HG03060 (cell line): ENCODE measurements around the gene ZSCAN20.

Experiments
- ATAC-seq: cut with Tn5 transposase; IDR thresholded peaks from one replicate; pipeline ENCODE4 v1.9.1; 2021; ENCODE audit warnings: low read depth, moderate number of reproducible peaks; ENCODE audit not compliant: unreplicated experiment

The ZSCAN20 gene

DNA sequence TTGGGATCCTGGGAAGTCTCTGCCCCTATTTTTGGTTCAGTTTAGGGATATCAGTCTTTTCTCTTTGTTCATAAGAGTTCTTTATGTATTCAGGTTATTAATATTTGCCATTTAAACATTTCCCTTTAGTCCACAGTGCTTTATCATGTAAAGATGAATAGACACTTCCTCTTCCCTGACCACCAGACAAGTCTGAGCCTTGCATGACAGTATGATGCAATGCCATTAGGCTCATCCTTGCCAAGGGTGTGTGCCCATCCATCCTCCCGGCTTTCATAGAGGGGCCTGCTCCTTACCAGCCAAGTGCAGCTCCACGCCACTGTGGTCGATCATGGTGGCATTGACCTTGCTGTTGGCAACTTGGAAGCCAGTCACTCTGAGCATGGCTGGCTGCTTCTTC, 52.1 kb downstream of the ZSCAN20 start:
- ATAC-seq = no peak

DNA sequence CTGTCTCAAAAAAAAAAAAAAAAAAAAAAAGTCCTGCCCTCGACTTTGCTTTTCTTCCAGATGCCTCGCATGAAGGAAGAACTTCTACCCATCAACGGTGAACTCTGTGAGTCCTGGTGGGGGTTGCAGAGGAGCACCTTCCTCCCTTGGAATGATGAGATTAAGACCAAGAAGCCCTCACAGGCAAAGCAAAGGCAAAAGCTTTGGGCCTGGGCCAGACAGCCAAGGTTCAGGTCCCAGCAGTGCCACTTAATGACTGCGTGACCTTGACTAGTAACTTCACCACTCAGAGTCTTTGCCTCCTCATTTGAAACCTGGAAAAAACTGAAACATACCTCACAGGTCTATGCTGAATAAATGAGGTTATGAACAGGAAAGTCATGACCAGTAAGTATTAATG, 55.5 kb downstream of the ZSCAN20 start:
- no peak for ATAC-seq

DNA sequence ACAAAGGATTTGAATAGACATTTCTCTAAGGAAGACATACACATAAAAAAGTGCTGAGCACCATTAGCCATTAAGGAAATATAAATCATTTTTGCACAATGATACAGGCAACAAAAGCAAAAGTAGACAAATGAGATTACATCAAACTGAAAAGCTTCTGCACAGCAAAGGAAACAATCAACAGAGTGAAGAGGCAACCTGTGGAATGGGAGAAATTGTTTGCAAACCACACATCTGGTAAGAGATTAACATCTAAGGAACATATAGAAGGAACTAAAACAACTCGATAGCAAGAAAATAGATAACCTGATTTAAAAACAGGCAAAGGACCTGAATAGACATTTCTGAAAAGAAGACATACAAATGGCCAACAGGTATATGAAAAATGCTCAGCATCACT, 57.5 kb downstream of the ZSCAN20 start:
- no peak for ATAC-seq

DNA sequence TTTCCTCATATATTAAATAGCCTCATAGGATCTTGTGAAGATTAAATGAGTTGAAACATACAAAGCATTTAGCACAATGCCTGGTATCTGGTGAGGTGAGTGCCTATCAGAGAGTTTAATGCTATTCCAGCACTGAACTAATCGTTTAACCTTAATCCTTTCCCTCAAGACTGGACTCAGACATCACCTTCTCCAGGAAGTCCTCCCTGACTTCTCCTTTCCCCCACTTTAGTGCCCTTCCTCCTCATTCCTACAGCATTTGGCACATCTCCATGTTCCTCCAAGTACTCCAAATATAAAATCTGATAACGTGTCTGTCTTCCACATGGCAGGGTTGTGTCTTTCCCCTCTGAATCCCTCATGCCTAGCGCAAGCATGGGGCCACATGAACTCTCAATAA, 59.8 kb downstream of the ZSCAN20 start:
- ATAC-seq = no peak

DNA sequence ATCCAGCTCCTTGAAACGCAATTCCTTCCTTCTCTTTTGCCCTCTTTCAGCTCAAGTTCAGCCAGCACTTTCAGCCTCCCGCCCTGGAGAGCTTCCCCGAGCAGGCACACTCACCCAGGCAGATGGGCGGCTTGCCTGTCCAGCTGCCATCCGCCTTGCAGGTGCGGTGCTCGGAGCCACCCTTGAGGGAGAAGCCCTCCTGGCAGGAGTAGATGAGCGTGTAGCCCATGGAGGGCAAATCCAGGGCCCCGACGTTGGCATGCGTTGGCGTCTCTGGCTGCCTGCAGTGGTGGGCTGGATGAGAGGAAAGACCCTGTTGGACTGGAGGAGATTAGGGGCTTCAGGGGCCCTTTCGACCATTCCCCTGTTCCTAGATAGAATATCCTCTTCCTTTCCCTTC, 60.5 kb downstream of the ZSCAN20 start:
- ATAC-seq = no peak

DNA sequence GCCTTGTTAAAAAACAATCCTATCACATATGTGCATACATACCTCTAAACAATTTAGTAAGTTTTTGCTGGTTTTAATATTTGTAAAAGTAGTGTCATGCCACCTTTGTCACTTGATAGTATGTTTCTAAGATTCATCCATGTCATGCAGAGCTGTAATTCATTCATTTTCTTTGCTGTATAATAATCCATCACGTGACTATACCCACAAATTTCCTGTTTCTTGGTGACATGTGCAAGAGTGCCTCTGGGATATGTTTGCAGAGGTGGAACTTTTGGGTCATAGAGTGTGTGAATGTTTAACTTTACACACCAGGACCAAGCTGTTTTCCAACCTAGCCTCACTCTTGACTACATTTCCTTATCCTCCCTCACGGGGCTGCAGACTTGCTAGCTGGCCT, 62.9 kb downstream of the ZSCAN20 start:
- no peak for ATAC-seq

DNA sequence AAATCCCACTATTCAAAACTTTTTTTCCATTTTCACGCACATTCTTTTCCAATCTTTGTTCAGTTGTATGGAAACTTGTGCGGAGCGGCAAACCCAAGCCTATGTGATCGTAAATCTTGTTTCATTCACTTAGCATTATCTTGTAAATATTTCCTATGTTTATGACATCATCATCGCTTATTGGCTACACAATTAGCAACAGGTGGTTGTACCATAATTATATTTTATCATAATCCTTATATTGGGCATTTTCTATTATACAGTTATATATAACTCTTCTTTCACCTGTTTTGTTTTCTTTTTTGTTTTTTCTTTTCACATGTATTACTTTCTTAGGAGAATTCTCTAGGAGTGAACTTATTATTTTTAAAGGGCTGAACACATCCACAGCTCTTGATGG, 65.4 kb downstream of the ZSCAN20 start:
- ATAC-seq = no peak

DNA sequence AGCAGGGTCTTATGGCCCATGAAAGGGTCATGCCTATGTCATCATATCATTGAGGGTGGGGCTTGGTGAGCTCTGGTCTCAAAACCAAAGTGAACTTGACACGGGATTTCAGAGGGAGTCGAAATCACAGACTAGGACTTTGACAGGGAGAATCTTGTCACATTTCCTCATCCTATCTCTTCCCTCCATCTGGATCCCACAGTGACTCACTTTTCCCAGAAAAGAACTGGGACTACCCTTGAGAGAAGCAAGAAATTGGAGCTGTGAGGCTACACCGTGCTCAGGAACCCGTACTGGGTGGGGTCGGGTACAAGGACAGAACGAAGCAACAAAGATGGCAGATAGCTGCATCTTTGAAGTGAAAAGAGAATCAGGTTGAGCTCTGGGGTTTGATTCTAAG, 69.5 kb downstream of the ZSCAN20 start:
- no peak for ATAC-seq
